Activated naive CD8-positive, alpha-beta T cell treated with anti-CD3 and anti-CD28 coated beads, Interleukin-2, amount 50 U/mL, for 24 hours (primary cell): ENCODE data around the gene FBLIM1.
A peak's percentile ranks its signal among the peaks of the same experiment; 100 is the strongest.
"Not testable (repeated sequence)": the region's sequence is repeated elsewhere in the genome, so short reads cannot be mapped to it uniquely, and the experiment has no call there.

ENCODE experiments used
- ATAC-seq: fragments of 150-1000 bp; cut with Tn5 transposase; one replicate; pipeline ENCODE4 v1.10.0; 2021
- DNase-seq: peaks from one replicate; pipeline ENCODE4 v3.0.0; 2021
- H3K27ac Mint-ChIP-seq: one replicate; pipeline ENCODE4 v1.8.0; 2021; ENCODE audit warnings: mild to moderate bottlenecking, mixed read lengths
- H3K27me3 Mint-ChIP-seq: one replicate; pipeline ENCODE4 v1.8.0; 2021; ENCODE audit warnings: mixed read lengths
- H3K36me3 Mint-ChIP-seq: one replicate; pipeline ENCODE4 v1.8.0; 2021; ENCODE audit warnings: low read depth, mixed read lengths
- H3K4me1 Mint-ChIP-seq: one replicate; pipeline ENCODE4 v1.8.0; 2021; ENCODE audit warnings: mixed read lengths
- H3K4me3 Mint-ChIP-seq: one replicate; pipeline ENCODE4 v1.8.0; 2021; ENCODE audit warnings: mild to moderate bottlenecking, moderate library complexity, mixed read lengths
- H3K9me3 Mint-ChIP-seq: one replicate; pipeline ENCODE4 v1.8.0; 2021; ENCODE audit warnings: mixed read lengths

Gene FBLIM1

DNA sequence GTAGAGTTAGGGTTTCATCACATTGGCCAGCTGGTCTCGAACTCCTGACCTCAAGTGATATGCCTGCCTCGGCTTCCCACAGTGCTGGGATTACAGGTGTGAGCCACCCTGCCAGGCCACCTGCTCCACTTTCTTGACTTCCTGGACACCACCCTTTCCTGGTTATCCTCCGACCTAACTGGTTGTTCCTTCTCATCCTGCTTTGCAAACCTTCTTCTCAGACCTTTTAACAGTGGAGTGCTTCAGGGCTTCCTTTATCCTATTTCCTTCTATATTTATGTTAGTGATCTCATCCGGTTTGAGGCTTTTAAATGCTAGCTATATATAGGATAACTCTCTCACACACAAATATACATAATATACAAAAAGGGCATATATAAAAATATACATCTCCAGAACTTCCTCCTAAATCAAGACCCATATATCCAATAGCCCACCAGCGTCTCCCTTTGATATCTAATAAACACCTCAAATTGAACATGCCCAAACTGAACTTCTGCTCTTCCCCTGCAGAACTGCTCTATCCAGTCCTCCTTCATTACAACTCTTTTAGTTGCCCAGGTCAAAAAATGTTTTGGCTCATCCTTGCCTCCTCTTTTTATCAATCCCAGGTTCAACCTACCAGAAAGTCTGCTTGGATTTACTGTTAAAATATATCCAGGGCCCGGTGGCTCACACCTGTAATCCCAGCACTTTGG lies 68.4 kb downstream of the FBLIM1 start:
- Mint-ChIP-seq H3K27me3 (no peaks in the 10 kb centered on the region), H3K9me3 (no peaks in the 10 kb centered on the region), H3K4me3 (no peak overlapping the region), H3K27ac (peak overlapping the region; percentile 28), H3K36me3 (peaks cover 2% of the 10 kb centered on the region), H3K4me1 (peaks cover 27% of the 10 kb centered on the region)
- ATAC-seq (no peak), DNase-seq (no peak)

DNA sequence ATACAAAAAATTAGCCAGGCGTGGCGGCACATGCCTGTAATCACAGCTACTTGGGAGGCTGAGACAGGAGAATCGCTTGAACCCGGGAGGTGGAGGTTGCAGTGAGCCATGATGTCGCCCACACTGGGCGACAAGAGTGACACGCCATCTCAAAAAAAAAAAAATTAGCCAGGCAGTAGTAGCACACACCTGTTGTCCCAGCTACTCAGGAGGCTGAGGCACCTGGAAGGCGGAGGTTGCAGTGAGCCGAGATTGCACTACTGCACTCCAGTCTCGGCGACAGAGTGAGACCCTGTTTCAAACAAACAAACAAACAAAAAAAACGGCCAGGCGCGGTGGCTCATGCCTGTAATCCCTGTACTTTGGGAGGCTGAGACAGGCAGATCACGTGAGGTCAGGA lies 69.0 kb downstream of the FBLIM1 start:
- H3K4me3 Mint-ChIP-seq, H3K9me3 Mint-ChIP-seq, ATAC-seq, H3K36me3 Mint-ChIP-seq, DNase-seq, H3K27me3 Mint-ChIP-seq, H3K27ac Mint-ChIP-seq: not testable (repeated sequence)
- peaks cover 28% of the 10 kb centered on the region for H3K4me1 Mint-ChIP-seq

DNA sequence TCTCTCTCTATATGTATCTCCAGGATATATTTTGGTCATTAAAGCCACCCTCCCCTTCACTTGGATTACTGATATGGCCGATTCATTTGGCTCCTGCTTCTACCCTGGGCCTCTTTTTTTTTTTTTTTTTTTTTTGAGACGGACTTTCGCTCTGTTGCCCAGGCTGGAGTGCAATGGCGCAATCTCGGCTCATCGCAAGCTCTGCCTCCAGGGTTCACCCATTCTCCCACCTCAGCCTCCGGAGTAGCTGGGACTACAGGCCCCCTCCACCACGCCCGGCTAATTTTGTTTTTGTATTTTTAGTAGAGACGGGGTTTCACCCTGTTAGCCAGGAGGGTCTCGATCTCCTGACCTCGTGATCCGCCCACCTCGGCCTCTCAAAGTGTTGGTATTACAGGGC lies 70.3 kb downstream of the FBLIM1 start:
- H3K27me3 Mint-ChIP-seq: not testable (repeated sequence)

DNA sequence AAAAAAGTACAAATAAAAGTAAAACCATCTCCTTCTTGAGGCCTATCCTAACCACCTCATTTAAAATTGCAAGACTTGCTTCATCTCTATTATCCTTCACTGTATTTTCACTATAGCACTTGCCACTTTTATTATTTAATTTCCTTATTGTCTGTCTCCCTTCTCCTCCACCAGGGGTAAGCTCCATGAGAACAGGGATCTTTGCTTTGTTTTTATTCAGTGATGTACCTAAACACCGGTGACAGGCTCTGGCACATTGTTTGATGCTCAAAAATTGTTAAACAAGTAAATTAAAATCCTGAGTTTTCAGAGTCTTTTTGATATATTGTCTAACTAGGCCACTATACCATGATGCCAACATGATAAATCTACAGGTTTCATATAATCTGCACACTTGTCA lies 71.7 kb downstream of the FBLIM1 start:
- Mint-ChIP-seq H3K27me3 (no peaks in the 10 kb centered on the region), H3K27ac (no peak overlapping the region), H3K4me3 (no peak overlapping the region), H3K4me1 (peaks cover 44% of the 10 kb centered on the region), H3K36me3 (peaks cover 2% of the 10 kb centered on the region), H3K9me3 (no peaks in the 10 kb centered on the region)
- ATAC-seq (no peak), DNase-seq (no peak)

More for the DNA sequence above, 70.3 kb downstream of the FBLIM1 start:
- H3K27ac Mint-ChIP-seq, H3K4me3 Mint-ChIP-seq, ATAC-seq, H3K36me3 Mint-ChIP-seq, DNase-seq, H3K9me3 Mint-ChIP-seq: not testable (repeated sequence)
- H3K4me1 Mint-ChIP-seq: peaks cover 39% of the 10 kb centered on the region

DNA sequence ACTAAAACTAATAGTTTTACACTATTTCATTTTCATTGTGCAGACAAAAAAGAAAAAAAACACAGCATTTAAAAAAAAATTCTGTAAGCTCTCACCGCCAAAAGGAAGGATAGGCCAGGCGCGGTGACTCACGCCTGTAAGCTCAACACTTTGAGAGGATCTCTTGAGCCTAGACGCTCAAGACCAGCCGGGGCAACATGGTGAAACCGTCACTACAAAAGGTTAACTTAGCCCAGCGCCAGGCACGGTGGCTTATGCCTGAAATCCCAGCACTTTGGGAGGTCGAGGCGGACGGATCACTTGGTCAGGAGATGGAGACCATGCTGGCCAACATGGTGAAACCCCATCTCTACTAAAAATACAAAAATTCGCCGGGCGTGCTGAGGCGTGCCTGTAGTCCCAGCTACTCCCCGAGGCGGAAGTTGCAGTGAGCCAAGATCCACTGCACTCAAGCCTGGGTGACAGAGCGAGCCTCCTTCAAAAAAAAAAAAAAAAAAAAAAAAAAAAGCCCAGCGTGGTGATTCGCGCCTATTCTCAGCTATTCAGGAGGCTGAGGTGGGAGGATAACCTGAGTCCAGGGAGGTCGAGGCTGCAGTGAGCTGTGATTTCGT lies 74.6 kb downstream of the FBLIM1 start:
- peak overlapping the region; percentile 90 for H3K4me3 Mint-ChIP-seq

DNA sequence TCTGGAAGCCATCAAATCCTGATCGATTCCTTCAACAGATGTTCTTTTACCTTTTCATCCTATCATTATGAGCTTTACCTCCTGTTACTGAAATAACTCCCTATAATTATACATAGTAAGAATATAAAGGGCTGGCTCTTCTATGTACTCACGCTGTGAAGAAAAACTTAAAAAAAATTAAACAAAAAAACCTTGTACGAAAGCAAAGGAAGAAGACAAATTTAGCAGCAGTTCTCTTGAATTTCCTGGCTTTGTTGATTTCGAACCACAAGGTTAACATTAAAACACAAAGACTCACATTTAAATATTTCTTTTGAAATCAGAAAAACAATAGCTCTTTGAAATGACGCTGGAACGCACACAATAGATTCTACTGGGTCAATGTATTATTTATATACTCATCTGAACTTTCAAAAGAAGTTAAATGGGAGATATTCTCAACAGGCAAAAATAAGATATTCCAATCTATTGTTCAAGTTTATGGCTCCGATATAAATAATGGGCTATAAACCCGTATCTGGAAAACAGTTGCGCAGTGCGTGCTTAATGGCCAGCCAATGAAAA lies 75.3 kb downstream of the FBLIM1 start:
- peaks cover 3% of the 10 kb centered on the region for H3K27me3 Mint-ChIP-seq
- no peak for ATAC-seq

More for the DNA sequence above, 74.6 kb downstream of the FBLIM1 start:
- peak overlapping the region; percentile 99 for H3K27ac Mint-ChIP-seq
- DNase-seq (peak; percentile 40), ATAC-seq (no peak)
- H3K9me3 Mint-ChIP-seq: no peaks in the 10 kb centered on the region
- peaks cover 62% of the 10 kb centered on the region for H3K4me1 Mint-ChIP-seq
- peaks cover 6% of the 10 kb centered on the region for H3K36me3 Mint-ChIP-seq
- peaks cover 3% of the 10 kb centered on the region for H3K27me3 Mint-ChIP-seq

DNA sequence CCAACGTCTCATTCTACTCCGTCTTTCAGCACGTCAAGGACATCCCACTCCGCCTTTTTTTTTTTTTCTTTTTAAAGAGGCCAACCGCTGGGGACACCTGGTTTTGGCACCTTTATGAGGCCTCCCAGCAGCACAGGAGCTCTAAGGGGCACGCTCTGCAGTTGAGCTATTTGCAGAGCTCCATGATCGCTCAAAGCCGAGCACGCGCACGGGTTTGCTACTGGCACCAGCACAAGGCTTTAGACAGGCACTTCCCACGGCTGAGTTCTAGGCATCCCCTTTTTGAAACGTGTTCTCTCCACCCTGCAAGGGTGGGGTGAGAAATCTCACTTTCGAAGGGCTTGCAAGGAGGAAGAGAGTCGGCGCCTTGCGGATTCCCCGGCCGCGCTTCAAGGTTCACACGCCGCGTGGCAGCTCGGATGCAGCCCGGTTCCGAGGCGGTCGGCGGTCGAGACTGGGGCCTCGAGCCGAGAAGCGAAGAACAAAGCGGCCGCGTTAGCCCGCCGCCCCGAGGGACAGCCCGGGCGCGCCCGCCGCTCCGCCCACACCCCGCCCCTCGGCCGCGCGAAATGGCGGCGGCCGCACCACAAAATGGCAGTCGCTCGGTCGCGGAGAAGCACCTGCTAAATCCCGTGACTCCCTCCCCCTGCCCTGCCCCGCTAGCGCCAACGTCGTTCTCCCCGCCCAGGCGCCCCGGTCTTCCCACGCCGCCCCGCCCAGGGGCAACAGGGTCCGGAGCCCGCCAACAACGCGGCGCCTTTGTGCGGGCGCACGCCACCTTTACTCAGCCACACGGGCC lies 76.0 kb downstream of the FBLIM1 start:
- Mint-ChIP-seq H3K36me3 (peaks cover 6% of the 10 kb centered on the region), H3K27ac (peak overlapping the region; percentile 99), H3K27me3 (peaks cover 3% of the 10 kb centered on the region), H3K4me3 (peak overlapping the region; percentile 90), H3K9me3 (no peaks in the 10 kb centered on the region), H3K4me1 (peaks cover 57% of the 10 kb centered on the region)
- peak; percentile 91 for DNase-seq
- ATAC-seq: peak; percentile 55

More for the DNA sequence above, 75.3 kb downstream of the FBLIM1 start:
- Mint-ChIP-seq H3K27ac (peak overlapping the region; percentile 99), H3K4me3 (peak overlapping the region; percentile 90), H3K4me1 (peaks cover 62% of the 10 kb centered on the region), H3K36me3 (peaks cover 6% of the 10 kb centered on the region), H3K9me3 (no peaks in the 10 kb centered on the region)
- DNase-seq: no peak

DNA sequence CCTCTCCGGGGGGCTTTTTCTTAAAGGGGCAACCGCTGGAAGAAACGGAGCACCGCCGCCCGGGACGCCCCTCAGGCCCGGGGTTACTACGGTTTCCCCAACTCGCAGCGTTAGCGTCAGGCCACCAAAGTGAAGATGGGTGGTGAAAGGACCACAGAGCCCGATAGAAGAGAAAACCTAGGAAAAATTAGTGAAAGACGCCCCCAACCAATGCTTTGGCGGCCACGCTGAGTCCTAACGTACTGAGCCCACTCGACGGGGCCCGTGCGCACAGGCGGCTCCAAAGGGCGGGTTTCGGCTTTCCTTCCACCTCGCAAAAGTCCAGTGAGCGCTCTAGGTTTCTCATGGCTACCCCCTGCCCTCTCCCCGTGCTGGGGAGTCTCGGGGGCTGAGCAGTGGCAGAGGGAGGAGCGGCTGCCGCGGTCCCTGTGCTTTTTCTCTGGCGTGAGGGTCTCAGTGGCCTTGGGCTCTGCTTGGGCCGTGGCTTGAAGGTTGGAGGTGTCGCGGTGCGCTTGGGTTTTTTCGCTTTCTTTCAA lies 76.7 kb downstream of the FBLIM1 start:
- ATAC-seq (peak; percentile 3), DNase-seq (no peak)
- Mint-ChIP-seq H3K4me3 (peak overlapping the region; percentile 90), H3K27ac (peak overlapping the region; percentile 99), H3K36me3 (peaks cover 6% of the 10 kb centered on the region), H3K4me1 (peaks cover 51% of the 10 kb centered on the region), H3K27me3 (peaks cover 3% of the 10 kb centered on the region), H3K9me3 (no peaks in the 10 kb centered on the region)

DNA sequence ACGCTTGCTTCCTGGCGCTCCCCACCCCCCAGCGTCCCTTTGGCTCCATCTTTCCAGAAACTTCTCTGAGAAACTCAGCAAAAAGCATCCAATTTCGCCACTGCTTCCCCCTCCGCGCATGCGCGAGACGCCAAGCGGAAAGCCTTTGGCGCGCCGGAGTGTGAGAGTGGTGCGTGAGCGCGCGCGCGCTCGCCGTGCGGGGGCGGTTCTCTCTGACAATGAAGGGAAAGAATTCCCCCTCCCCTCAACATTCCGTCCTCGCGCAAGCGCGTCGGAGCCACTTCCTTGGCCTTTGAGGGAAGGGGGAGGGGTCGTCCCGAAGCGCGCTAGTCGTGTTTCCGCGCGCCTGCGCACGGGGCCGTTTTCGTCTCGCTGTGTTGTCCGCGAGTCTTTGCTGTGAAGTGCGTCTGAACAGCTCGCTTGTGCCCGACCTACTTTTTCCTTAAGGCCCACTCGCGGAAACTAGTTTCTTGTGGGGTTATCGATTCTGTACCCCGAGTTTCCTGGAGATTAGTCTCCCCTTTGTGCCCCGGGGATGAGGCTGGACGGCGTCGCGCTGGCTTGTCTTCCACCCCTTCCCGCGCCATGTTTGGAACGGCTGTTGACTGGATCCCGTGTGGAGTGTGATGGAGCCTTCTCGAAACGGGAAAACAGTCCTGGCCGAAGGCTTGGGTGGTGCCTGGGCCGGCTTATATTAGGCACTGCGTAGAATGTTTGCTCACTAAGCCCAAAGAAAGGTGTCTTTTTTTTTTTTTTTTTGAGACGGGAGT lies 77.3 kb downstream of the FBLIM1 start:
- H3K4me3 Mint-ChIP-seq: peak overlapping the region; percentile 90
- peaks cover 6% of the 10 kb centered on the region for H3K36me3 Mint-ChIP-seq
- H3K9me3 Mint-ChIP-seq: no peaks in the 10 kb centered on the region
- peak; percentile 100 for DNase-seq
- peaks cover 46% of the 10 kb centered on the region for H3K4me1 Mint-ChIP-seq
- peaks cover 3% of the 10 kb centered on the region for H3K27me3 Mint-ChIP-seq
- peak; percentile 25 for ATAC-seq
- H3K27ac Mint-ChIP-seq: peak overlapping the region; percentile 99
